K562 (cell line): ENCODE data around the gene XRN2. TPM values are rescaled to one million over a fixed set of nuclear protein-coding genes. Genes with fewer than 3 reads are reported as not detected.

Experiments used
- BRF2 ChIP-seq: IDR thresholded peaks from 3 replicates; pipeline ENCODE4 v1.6.1; 2011; ENCODE audit warnings: borderline replicate concordance, mild to moderate bottlenecking; ENCODE audit not compliant: insufficient read length, insufficient read depth
- CREB5 ChIP-seq: fragments of 250-450 bp; sonication (Bioruptor Pico); IDR thresholded peaks from 2 replicates; pipeline ENCODE4 v1.5.0; 2020; ENCODE audit warnings: mild to moderate bottlenecking
- JUN ChIP-seq, 2 experiments: sonication (generic) in 1 of 2; formaldehyde crosslinking in 1 of 2; IDR thresholded peaks; 2 replicates each; pipeline versions ENCODE4 v1.6.1 to v1.8.0; 2012 to 2022; ENCODE audit warnings: borderline replicate concordance in 2 of 2, mild to moderate bottlenecking in 2 of 2, improper control_type of control experiment in 1 of 2, low read depth in 1 of 2, low read length in 1 of 2, missing genetic modification reagents in 1 of 2
- LARP7 ChIP-seq: fragments of 450-650 bp; IDR thresholded peaks from 2 replicates; pipeline ENCODE4 v1.6.1; 2016
- PRDM10 ChIP-seq: fragments of 450-650 bp; IDR thresholded peaks from 2 replicates; pipeline ENCODE4 v1.6.1; 2018; ENCODE audit not compliant: partially characterized antibody
- RFX5 ChIP-seq: IDR thresholded peaks from 2 replicates; pipeline ENCODE4 v1.6.1; 2011; ENCODE audit warnings: low read depth, mild to moderate bottlenecking, improper control_type of control experiment, low read length
- TCF7L2 ChIP-seq: fragments of 150-350 bp; IDR thresholded peaks from 2 replicates; pipeline ENCODE4 v1.6.1; 2016; ENCODE audit warnings: low read depth, mild to moderate bottlenecking, low read length, moderate library complexity
- THRB ChIP-seq: fragments of 450-650 bp; formaldehyde crosslinking; conservative IDR thresholded peaks from 2 replicates; pipeline ENCODE4 v1.4.0; 2022; ENCODE audit warnings: mild to moderate bottlenecking, missing genetic modification characterization
- ZBED1 ChIP-seq: IDR thresholded peaks from 2 replicates; pipeline ENCODE4 v1.6.1; 2014
- ZBTB5 ChIP-seq: fragments of 450-650 bp; IDR thresholded peaks from 2 replicates; pipeline ENCODE4 v1.6.1; 2017; ENCODE audit warnings: antibody characterized with exemption
- ZBTB7A ChIP-seq: IDR thresholded peaks from 2 replicates; pipeline ENCODE4 v1.6.1; 2011; ENCODE audit warnings: low read depth, mild to moderate bottlenecking, low read length, moderate library complexity, borderline replicate concordance; ENCODE audit not compliant: control insufficient read depth
- ZNF384 ChIP-seq: IDR thresholded peaks from 2 replicates; pipeline ENCODE4 v1.6.1; 2012; ENCODE audit warnings: low read depth, low read length, improper control_type of control experiment
- polyA plus RNA-seq, 8 experiments: library from polyadenylated mRNA; depleted of rRNA in 4 of 8; stranded (reverse) in 5 of 8; unstranded in 3 of 8; fragments of >200 nt; fragmentation: Nextera tagmentation in 2 of 8; fragmentation: Illumina TruSeq in 1 of 8; extraction: Ambion mirVana in 2 of 8; extraction: Trizol in 1 of 8; gene quantifications; 2 replicates each; pipeline versions ENCODE4 v1.2.1 to v1.2.3, GENCODE V29; 2011 to 2014; ENCODE audit warnings: inconsistent platforms in 1 of 8, missing spikeins in 1 of 8
- total RNA-seq, 7 experiments: library from RNA; depleted of rRNA in 6 of 7; stranded (reverse); fragments of >200 nt in 6 of 7; fragmentation: Illumina TruSeq in 2 of 7; extraction: Trizol in 2 of 7; gene quantifications; 2 replicates each; pipeline versions ENCODE4 v1.2.1 to v1.2.3, GENCODE V29; 2011 to 2021; ENCODE audit warnings: low replicate concordance in 1 of 7

Gene XRN2
- total and polyA plus RNA-seq, 9 of the 15 experiments (the other 6 are each of a cell fraction or from before 2014, with no cell fraction given), result 41.8 to 67.3 (median 51.4) TPM

- no peak for TF ChIP-seq ZBTB5
- no peak for TF ChIP-seq JUN (IDR thresholded peaks at IDR 0.05; ENCODE audit: borderline replicate concordance, low read depth, low read length)
- TF ChIP-seq JUN (CRISPR knock-in tag; IDR thresholded peaks at IDR 0.05; ENCODE audit: borderline replicate concordance), result no peak
- TF ChIP-seq LARP7, result no peak
- TF ChIP-seq THRB (CRISPR knock-in tag), result no peak
- peak; percentile 87 for TF ChIP-seq ZNF384
- no peak for TF ChIP-seq BRF2
- TF ChIP-seq CREB5, result no peak
- no peak for TF ChIP-seq RFX5
- TF ChIP-seq TCF7L2, result 0 out of 2 replicates have a peak, but pooled peaks have one; percentile 26
- TF ChIP-seq PRDM10, result peak; percentile 96
- no peak for TF ChIP-seq ZBED1
- TF ChIP-seq ZBTB7A, result no peak
These were observed 898 bp downstream of the XRN2 start (continued) for GRCh38 chr20:21303872-21304586.
